Liver (tissue), 9 donors: ENCODE measurements around the gene UBASH3B. TPM values are rescaled to one million over a fixed set of nuclear protein-coding genes. Genes with fewer than 3 reads are reported as not detected.
A peak's percentile ranks its signal among the peaks of the same experiment; 100 is the strongest.

Experiments used
- DNase-seq: peaks from one replicate; pipeline ENCODE4 v3.0.0-alpha.2; 2017; ENCODE audit warnings: low spot score
- H3K27ac ChIP-seq, 2 donors: one replicate each; pipeline ENCODE4 v1.7.0; 2013; ENCODE audit warnings: inconsistent platforms in 2 of 2, low read length in 2 of 2, control low read depth in 1 of 2, low read depth in 1 of 2, mild to moderate bottlenecking in 1 of 2
- H3K27me3 ChIP-seq, 4 donors: one replicate each; pipeline versions ENCODE4 v1.6.1 to v1.7.0; 2013; ENCODE audit warnings: low read length in 3 of 4, inconsistent platforms in 1 of 4, mild to moderate bottlenecking in 1 of 4, moderate library complexity in 1 of 4; ENCODE audit not compliant: control insufficient read depth in 4 of 4, insufficient read depth in 4 of 4
- H3K36me3 ChIP-seq, 4 donors: one replicate each; pipeline versions ENCODE4 v1.6.1 to v1.7.0; 2013; ENCODE audit warnings: low read length in 3 of 4, mild to moderate bottlenecking in 3 of 4, low read depth in 1 of 4, moderate library complexity in 1 of 4; ENCODE audit not compliant: control insufficient read depth in 4 of 4, insufficient read depth in 3 of 4
- H3K4me1 ChIP-seq, 4 donors: one replicate each; pipeline versions ENCODE4 v1.6.1 to v1.7.0; 2013; ENCODE audit warnings: low read length in 3 of 4, mild to moderate bottlenecking in 3 of 4, moderate library complexity in 1 of 4; ENCODE audit not compliant: control insufficient read depth in 4 of 4, insufficient read depth in 4 of 4
- H3K4me3 ChIP-seq, 3 donors: one replicate each; pipeline versions ENCODE4 v1.6.1 to v1.7.0; 2013; ENCODE audit warnings: low read length in 3 of 3, control low read depth in 1 of 3, low read depth in 1 of 3, mild to moderate bottlenecking in 1 of 3
- H3K9ac ChIP-seq, 2 donors: one replicate each; pipeline ENCODE4 v1.7.0; 2013; ENCODE audit warnings: low read length in 2 of 2, mild to moderate bottlenecking in 2 of 2, moderate library complexity in 2 of 2, control low read depth in 1 of 2, low read depth in 1 of 2
- H3K9me3 ChIP-seq, 4 donors: one replicate each; pipeline versions ENCODE4 v1.6.1 to v1.7.0; 2013; ENCODE audit warnings: low read length in 3 of 4; ENCODE audit not compliant: control insufficient read depth in 4 of 4
- ATF3 ChIP-seq: IDR thresholded peaks from 2 replicates; pipeline ENCODE4 v1.6.1; 2016; ENCODE audit warnings: antibody characterized with exemption
- CTCF ChIP-seq: fragments of 150-350 bp; IDR thresholded peaks from 2 replicates; pipeline ENCODE4 v1.5.1; 2017; ENCODE audit warnings: improper control_type of control experiment, low read depth, low read length; ENCODE audit not compliant: missing input control
- EGR1 ChIP-seq, 2 donors: IDR thresholded peaks; 2 replicates each; pipeline ENCODE4 v1.6.1; 2016 to 2018; ENCODE audit warnings: antibody characterized with exemption in 2 of 2, low read depth in 2 of 2
- FOXA2 ChIP-seq: IDR thresholded peaks from 2 replicates; pipeline ENCODE4 v1.6.1; 2016; ENCODE audit warnings: antibody characterized with exemption
- HNF4A ChIP-seq, 2 donors: conservative IDR thresholded peaks; 2 replicates each; pipeline ENCODE4 v1.6.1; 2016; ENCODE audit warnings: antibody characterized with exemption in 2 of 2, mild to moderate bottlenecking in 2 of 2
- JUND ChIP-seq, 2 donors: IDR thresholded peaks; 2 replicates each; pipeline ENCODE4 v1.6.1; 2016; ENCODE audit warnings: antibody characterized with exemption in 2 of 2
- MAX ChIP-seq: IDR thresholded peaks from 2 replicates; pipeline ENCODE4 v1.6.1; 2016; ENCODE audit warnings: antibody characterized with exemption
- NR2F2 ChIP-seq: IDR thresholded peaks from 2 replicates; pipeline ENCODE4 v1.6.1; 2016; ENCODE audit warnings: antibody characterized with exemption
- RXRA ChIP-seq, 2 donors: IDR thresholded peaks; 2 replicates each; pipeline ENCODE4 v1.6.1; 2017 to 2018; ENCODE audit warnings: antibody characterized with exemption in 2 of 2, mild to moderate bottlenecking in 1 of 2
- SP1 ChIP-seq: IDR thresholded peaks from 2 replicates; pipeline ENCODE4 v1.6.1; 2018; ENCODE audit warnings: antibody characterized with exemption, mild to moderate bottlenecking
- TAF1 ChIP-seq: conservative IDR thresholded peaks from 2 replicates; pipeline ENCODE4 v1.6.1; 2016; ENCODE audit warnings: antibody characterized with exemption, mild to moderate bottlenecking
- WGBS: extraction: QIAGEN DNeasy Blood & Tissue Kit; methylation state at CpG from one replicate; pipeline ENCODE4 v1.1.7; 2013; 5-methylcytosine and 5-hydroxymethylcytosine counted together
- polyA plus RNA-seq, 2 donors: library from polyadenylated mRNA; stranded (reverse) in 1 of 2; unstranded in 1 of 2; fragments of 200-250 nt in 1 of 2; fragments of >200 nt in 1 of 2; fragmentation: Nextera tagmentation in 1 of 2; extraction: Ambion mirVana in 1 of 2; gene quantifications; one replicate each; pipeline versions ENCODE4 v1.2.1 to v1.2.3, GENCODE V29; 2013 to 2015
- total RNA-seq, 2 donors: library from RNA; depleted of rRNA; stranded (reverse); fragments of >200 nt; gene quantifications; one replicate each; pipeline ENCODE4 v1.2.3, GENCODE V29; 2014
- donor health status: healthy.
- donor health status: healthy.
- donor health status: healthy.
- donor health status: healthy.
- donor health status: healthy.

The UBASH3B gene
- total and polyA plus RNA-seq, 4 donors: 0.48 to 5.5 (median 2.5) TPM

GRCh38 chr11:122656073-122656630, 630 bp downstream of the UBASH3B start (continued):
- TF ChIP-seq JUND (IDR thresholded peaks at IDR 0.05): no peak
- TF ChIP-seq HNF4A (conservative IDR thresholded peaks at IDR 0.05): no peak
- no peak for TF ChIP-seq EGR1 (IDR thresholded peaks at IDR 0.05; ENCODE audit: low read depth in 2 of 2)
- no peak for TF ChIP-seq MAX

GRCh38 chr11:122656631-122657101, 1.1 kb downstream of the UBASH3B start:
- TF ChIP-seq FOXA2 (no peak), JUND (IDR thresholded peaks at IDR 0.05) (no peak), ATF3 (no peak), SP1 (no peak), TAF1 (no peak)
- H3K9ac ChIP-seq: peak overlapping the region in 1 of 2 donors; percentile 40
- no peaks in the 10 kb centered on the region for H3K36me3 ChIP-seq
- peak overlapping the region; percentile 61 to 84 (median 64) for H3K4me3 ChIP-seq
- no peak for DNase-seq
- 15% methylated on average over 25 of the region's 25 CpGs for WGBS
- peak overlapping the region; percentile 88 for H3K27ac ChIP-seq
- no peaks in the 10 kb centered on the region for H3K27me3 ChIP-seq
- H3K4me1 ChIP-seq: peaks cover 0 to 9% (median 6%) of the 10 kb centered on the region in 4 donors
- H3K9me3 ChIP-seq: no peaks in the 10 kb centered on the region

GRCh38 chr11:122659676-122660554, 4.4 kb downstream of the UBASH3B start:
- TF ChIP-seq RXRA (IDR thresholded peaks at IDR 0.05) (peak in 1 of 2 donors; percentile 41), CTCF (no peak), SP1 (no peak), NR2F2 (no peak), ATF3 (no peak), FOXA2 (no peak)
- Histone ChIP-seq H3K9ac (no peak overlapping the region), H3K27me3 (no peaks in the 10 kb centered on the region), H3K9me3 (no peaks in the 10 kb centered on the region), H3K4me1 (peaks cover 0 to 9% (median 6%) of the 10 kb centered on the region in 4 donors), H3K27ac (no peak overlapping the region), H3K4me3 (no peak overlapping the region), H3K36me3 (no peaks in the 10 kb centered on the region)
- no peak for DNase-seq
- 85% methylated on average over 11 of the region's 11 CpGs for WGBS
